ENCODE results near the gene UBE2E2.

Gene UBE2E2

GRCh38 chr3:23242106-23242505, 39.0 kb downstream of the UBE2E2 start:
- DNase-seq = no peak

- DNase-seq = no peak
Observed at GRCh38 chr3:23244324-23245041, 41.4 kb downstream of the UBE2E2 start.

- no peak for DNase-seq
Observed at GRCh38 chr3:23246651-23247050, 43.5 kb downstream of the UBE2E2 start.

- no peak for DNase-seq
Observed at GRCh38 chr3:23248594-23249131, 45.5 kb downstream of the UBE2E2 start.

- DNase-seq = no peak
Observed at GRCh38 chr3:23249961-23250360, 46.8 kb downstream of the UBE2E2 start.

GRCh38 chr3:23252122-23252521, 49.0 kb downstream of the UBE2E2 start:
- no peak for DNase-seq

GRCh38 chr3:23253214-23253613, 50.1 kb downstream of the UBE2E2 start:
- DNase-seq = no peak

GRCh38 chr3:23254282-23254681, 51.2 kb downstream of the UBE2E2 start:
- DNase-seq = no peak

GRCh38 chr3:23254835-23255234, 51.7 kb downstream of the UBE2E2 start:
- DNase-seq = no peak

GRCh38 chr3:23256741-23257435, 53.8 kb downstream of the UBE2E2 start:
- no peak for DNase-seq

- DNase-seq = no peak
Observed at GRCh38 chr3:23258110-23258509, 55.0 kb downstream of the UBE2E2 start.

GRCh38 chr3:23259515-23259914, 56.4 kb downstream of the UBE2E2 start:
- DNase-seq = no peak

- DNase-seq = no peak
Observed at GRCh38 chr3:23262766-23263165, 59.6 kb downstream of the UBE2E2 start.

- DNase-seq = no peak
Observed at GRCh38 chr3:23263796-23264195, 60.7 kb downstream of the UBE2E2 start.

- no peak for DNase-seq
Observed at GRCh38 chr3:23264413-23264812, 61.3 kb downstream of the UBE2E2 start.

- no peak for DNase-seq
Observed at GRCh38 chr3:23270423-23270822, 67.3 kb downstream of the UBE2E2 start.

GRCh38 chr3:23271876-23272741, 69.0 kb downstream of the UBE2E2 start:
- no peak for DNase-seq

GRCh38 chr3:23272820-23273219, 69.7 kb downstream of the UBE2E2 start:
- no peak for DNase-seq

- no peak for DNase-seq
Observed at GRCh38 chr3:23275061-23275460, 71.9 kb downstream of the UBE2E2 start.

GRCh38 chr3:23275814-23276213, 72.7 kb downstream of the UBE2E2 start:
- DNase-seq = no peak

GRCh38 chr3:23276913-23277658, 74.0 kb downstream of the UBE2E2 start:
- no peak for DNase-seq

- no peak for DNase-seq
Observed at GRCh38 chr3:23277688-23278087, 74.6 kb downstream of the UBE2E2 start.

- DNase-seq = no peak
Observed at GRCh38 chr3:23283625-23284024, 80.5 kb downstream of the UBE2E2 start.
